HL-60/S4 (cell line): Measurements from ENCODE around the gene CLNK.

ENCODE experiments used
- in situ Hi-C: fragments of 300-500 bp; cut with MboI; formaldehyde crosslinking; loops from 2 replicates; pipeline ENCODE4 v1.14.3; 2022; ENCODE audit warnings: low sequenced_read_pairs

The CLNK gene

DNA sequence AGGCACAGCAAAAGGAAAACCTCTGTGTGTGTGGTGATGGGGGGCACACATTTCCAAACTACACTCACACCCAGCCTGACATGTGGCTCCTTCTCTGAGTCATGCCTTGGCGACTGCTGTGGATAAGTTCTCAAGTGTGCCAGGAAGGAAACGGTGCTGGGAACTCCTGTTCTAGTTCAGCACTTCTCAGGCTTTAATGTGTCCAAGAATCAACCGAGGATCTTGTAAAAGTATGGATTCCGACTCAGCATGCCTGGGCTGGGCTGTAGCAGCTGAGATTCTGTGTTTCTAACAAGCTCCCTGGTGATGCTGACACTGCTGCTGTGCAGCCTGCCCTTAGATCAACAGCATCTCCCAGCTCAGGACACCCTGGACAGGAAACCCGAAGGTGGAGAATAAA, 20.2 kb downstream of the CLNK start:
- in situ Hi-C loops = no loop called here

- in situ Hi-C loops = no loop called here
Measured at GRCh38 chr4:10662937-10663336, 21.6 kb downstream of the CLNK start.

- in situ Hi-C loops = no loop called here
Measured at GRCh38 chr4:10661047-10661446, 23.5 kb downstream of the CLNK start.

- in situ Hi-C loops = no loop called here
Measured at GRCh38 chr4:10659251-10659650, 25.3 kb downstream of the CLNK start.

DNA sequence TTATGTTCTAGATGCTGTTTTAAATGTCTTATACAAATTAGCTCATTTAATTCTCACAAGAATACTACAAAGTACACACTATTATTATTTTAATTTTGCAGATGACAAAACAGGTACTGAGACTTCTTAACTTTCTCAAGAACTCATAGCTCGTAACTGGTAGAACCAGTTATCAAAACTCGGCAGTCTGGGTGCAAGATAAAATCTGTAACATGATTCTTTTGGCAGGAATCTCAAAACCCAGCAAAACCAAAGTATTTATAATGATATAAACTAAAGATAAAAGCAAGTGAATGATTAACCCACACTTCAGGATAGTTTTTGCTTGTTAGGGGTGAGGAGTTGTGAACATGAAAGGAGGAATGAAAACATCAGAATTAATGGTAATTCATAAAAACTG, 27.6 kb downstream of the CLNK start:
- in situ Hi-C loops = no loop called here

GRCh38 chr4:10656420-10656819, 28.1 kb downstream of the CLNK start:
- in situ Hi-C loops = no loop called here

DNA sequence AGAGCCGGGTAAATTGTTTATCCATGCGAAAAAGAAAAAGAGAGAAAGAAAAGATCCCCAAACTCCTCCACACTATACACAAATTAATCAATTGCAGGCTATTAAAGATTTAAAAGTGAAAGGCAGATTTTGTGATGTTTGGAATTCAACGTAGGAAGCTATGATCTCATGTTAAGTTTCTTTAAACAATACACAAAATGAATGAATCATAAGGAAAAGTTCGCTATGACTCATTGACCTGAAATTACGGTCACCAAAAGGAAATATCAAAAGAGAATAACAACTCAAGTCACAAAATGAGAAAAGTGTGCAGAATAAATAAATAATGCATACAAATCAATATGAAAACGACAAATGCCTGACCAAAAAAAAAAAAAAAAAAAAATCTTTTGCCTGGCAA, 28.6 kb downstream of the CLNK start:
- in situ Hi-C loops = no loop called here

GRCh38 chr4:10648479-10648878, 36.1 kb downstream of the CLNK start:
- in situ Hi-C loops = no loop called here

DNA sequence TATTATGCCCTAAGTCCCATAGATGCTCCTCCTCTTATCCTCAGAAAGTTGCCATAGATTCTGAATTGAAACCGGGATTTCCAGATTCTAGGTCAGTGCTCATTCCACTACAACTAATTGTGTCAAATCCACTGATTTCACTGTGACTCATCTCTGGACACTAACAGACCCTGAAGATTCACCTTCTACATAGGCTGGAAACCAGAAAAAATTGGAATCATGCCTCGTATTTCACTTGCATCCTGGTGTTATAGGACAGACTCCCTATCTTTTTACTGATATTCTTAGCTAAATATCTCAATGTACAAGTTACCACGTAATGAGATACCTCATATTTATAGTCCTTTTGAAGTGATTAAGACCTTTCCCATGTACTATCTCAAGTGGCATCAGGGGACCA, 36.7 kb downstream of the CLNK start:
- in situ Hi-C loops = no loop called here

- in situ Hi-C loops = no loop called here
Measured at GRCh38 chr4:10643600-10644425, 40.8 kb downstream of the CLNK start.

- in situ Hi-C loops = no loop called here
Measured at GRCh38 chr4:10640561-10641201, 43.9 kb downstream of the CLNK start.

- in situ Hi-C loops = no loop called here
Measured at GRCh38 chr4:10639664-10640063, 44.9 kb downstream of the CLNK start.

DNA sequence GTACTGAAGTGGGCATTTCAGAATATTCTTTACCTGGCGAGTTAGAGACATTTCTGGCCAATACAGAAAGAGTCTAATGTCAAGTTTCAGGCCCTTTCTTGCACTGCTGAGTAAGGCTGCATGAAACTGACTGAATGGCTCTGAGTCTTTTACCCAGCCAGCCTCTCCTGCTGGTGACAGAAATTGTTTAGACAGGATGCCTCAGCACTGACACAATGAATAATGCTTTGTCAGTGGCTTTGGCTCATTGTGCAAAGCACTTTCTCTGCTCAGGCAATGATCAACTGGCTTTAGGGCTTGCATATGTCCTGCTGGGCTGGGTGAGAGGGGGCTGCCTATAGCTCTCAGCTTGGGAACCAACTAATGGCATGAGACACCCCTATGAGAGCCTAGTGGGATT, 45.5 kb downstream of the CLNK start:
- in situ Hi-C loops = no loop called here

GRCh38 chr4:10635091-10635490, 49.5 kb downstream of the CLNK start:
- in situ Hi-C loops = no loop called here

- in situ Hi-C loops = no loop called here
Measured at GRCh38 chr4:10629394-10629793, 55.2 kb downstream of the CLNK start.

- in situ Hi-C loops = no loop called here
Measured at GRCh38 chr4:10625131-10625530, 59.4 kb downstream of the CLNK start.

DNA sequence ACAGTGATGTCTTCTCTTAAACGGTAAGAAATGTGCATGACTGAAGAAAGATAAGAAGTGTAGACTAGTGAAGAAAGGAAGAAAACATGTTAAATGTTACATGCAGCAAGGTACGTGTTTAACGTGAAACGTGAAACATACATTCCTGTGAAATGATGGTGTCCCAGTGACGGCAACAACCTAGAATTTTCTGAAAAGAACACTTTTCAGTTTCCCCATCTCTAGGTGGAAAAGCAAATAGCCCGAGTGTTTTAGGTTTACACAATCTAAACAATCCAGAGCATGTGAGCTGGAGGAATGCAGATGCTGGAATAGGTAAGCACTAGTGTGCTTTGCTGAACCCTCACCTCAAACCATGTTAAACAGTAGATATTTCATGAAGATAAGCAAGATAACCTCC, 60.7 kb downstream of the CLNK start:
- in situ Hi-C loops = no loop called here

DNA sequence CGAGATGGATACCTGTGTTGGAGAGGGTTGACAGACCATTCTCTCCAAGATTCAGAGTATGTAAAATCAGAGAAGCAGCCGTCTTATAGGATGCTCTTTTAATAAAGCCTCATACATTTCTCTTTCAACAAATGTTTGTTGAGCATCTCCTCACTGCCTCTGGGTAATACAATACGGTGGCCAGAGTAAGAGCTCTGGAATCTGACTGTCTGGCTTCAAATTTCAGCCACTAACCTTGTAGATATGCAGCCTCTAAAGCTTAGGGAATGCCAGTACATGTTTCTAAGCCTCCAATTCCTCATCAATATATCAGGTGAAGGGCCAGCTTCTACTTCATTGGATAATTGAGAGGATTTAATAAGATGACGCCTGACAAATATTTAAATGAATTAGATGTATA, 61.3 kb downstream of the CLNK start:
- in situ Hi-C loops = no loop called here

- in situ Hi-C loops = no loop called here
Measured at GRCh38 chr4:10622728-10623127, 61.8 kb downstream of the CLNK start.

- in situ Hi-C loops = no loop called here
Measured at GRCh38 chr4:10620935-10621488, 63.6 kb downstream of the CLNK start.

DNA sequence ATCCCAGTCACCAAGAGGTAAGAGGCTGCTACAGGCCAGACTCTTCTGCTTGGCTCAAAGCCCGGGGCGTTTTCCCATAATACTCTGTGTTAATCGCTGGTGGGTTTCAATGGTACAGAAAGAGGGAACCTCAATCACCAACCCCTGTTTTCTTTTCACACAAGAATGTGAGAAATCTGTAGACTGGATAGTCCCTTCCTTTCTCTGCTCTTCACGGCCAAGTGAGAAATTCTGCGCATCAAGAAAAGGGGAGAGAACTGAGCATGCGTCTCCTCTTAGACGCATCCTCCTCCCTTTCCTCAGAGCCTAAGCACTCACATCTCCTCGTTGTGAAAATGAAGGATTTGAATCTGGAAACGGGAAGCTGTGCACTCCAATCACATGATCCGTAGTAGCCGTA, 64.7 kb downstream of the CLNK start:
- in situ Hi-C loops = no loop called here

- in situ Hi-C loops = no loop called here
Measured at GRCh38 chr4:10619220-10619619, 65.3 kb downstream of the CLNK start.
